ENCODE results near the gene CDC25C. TPM values are rescaled to one million over a fixed set of nuclear protein-coding genes. Genes with fewer than 3 reads are reported as not detected.
"Not testable (repeated sequence)": the region's sequence is repeated elsewhere in the genome, so short reads cannot be mapped to it uniquely, and the experiment has no call there.

CDC25C gene
- total RNA-seq, 1 experiment from 2014 or later: 22.7 TPM

DNA sequence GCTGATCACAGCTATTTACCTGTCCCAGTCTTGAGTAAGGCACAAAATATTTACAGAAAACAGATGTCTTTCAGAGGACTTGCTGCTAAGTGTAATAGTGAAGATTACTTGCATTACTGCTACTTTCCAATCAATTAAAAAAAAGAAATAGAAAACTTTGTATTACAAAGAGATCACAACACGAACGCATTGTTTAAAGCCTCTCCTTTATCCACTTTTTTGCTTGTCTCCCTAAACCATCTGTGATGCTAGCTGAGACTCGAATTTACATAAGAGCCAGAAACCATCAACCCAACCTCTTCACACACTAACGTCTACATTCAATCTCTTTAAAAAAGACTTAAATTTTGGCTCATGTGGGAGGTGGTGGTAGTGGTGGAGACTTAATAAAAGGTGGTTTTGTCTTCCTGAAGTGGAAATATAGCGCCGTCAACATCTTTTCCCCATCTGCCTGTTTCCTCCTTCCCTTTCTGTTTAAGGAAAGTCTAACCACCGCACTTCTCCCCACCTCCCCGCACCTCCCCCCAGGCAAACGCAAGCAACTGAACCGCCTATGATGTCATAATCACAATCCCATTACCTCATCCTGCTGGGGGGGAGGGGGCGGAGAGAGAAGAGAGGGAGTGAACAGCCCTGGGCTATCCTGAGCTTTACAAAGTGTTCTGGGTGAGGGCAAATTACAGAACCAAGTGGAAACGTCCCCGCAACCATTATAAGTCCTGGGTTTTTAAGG lies 5.5 kb upstream of the CDC25C start:
- H3K36me3 Mint-ChIP-seq (ENCODE audit: insufficient read depth, unreplicated experiment): peaks cover 32% of the 10 kb centered on the region
- TSS peak; percentile 98 for BruUV-seq (replicated peaks)
- TF ChIP-seq, protein P1, sequence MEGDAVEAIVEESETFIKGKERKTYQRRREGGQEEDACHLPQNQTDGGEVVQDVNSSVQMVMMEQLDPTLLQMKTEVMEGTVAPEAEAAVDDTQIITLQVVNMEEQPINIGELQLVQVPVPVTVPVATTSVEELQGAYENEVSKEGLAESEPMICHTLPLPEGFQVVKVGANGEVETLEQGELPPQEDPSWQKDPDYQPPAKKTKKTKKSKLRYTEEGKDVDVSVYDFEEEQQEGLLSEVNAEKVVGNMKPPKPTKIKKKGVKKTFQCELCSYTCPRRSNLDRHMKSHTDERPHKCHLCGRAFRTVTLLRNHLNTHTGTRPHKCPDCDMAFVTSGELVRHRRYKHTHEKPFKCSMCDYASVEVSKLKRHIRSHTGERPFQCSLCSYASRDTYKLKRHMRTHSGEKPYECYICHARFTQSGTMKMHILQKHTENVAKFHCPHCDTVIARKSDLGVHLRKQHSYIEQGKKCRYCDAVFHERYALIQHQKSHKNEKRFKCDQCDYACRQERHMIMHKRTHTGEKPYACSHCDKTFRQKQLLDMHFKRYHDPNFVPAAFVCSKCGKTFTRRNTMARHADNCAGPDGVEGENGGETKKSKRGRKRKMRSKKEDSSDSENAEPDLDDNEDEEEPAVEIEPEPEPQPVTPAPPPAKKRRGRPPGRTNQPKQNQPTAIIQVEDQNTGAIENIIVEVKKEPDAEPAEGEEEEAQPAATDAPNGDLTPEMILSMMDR (IDR thresholded peaks at IDR 0.05; ENCODE audit: insufficient read depth in 1 of 2, low read depth in 1 of 2, low read length in 1 of 2, severe bottlenecking in 1 of 2, unreplicated experiment in 1 of 2): no peak

DNA sequence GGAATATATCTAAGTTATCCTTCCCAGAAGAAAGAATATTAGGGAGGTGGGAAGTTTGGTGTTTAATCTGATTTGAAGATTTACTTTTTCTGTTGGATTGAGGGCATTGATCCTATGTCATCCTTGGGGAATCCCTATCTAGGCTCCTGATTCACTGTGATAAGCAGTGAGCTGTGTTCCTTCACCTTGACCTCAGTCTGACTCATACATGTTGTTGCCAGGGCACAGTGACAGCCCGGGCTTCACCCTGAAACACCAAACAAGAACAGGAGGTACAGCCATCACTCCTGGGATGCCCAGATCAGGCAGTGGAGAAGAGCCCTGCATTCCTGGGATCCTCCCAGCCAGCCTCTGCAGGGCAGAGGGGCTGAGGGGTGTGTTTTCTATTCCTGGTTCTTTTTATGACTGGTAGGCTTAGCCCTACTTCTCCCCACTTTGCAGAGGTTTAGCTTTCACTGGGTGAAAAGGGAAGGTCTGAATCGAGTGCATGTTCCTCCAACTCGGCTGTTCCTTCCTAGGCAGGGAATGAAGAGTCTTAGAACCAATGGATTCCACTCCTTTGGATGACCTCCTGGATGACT lies 3.4 kb upstream of the CDC25C start:
- H3K4me1 Mint-ChIP-seq (ENCODE audit: low read depth, unreplicated experiment): peaks cover 16% of the 10 kb centered on the region
- no peak for DNase-seq
- H3K36me3 Mint-ChIP-seq (ENCODE audit: insufficient read depth, unreplicated experiment): peaks cover 33% of the 10 kb centered on the region
- Histone ChIP-seq H3K4me1 (peaks cover 12% of the 10 kb centered on the region), H3K36me3 (ENCODE audit: control insufficient read depth, insufficient read depth, low read length) (no peaks in the 10 kb centered on the region), H3K9me3 (no peaks in the 10 kb centered on the region), H3K4me3 (ENCODE audit: low read depth, low read length) (no peak overlapping the region), H3K27me3 (replicated peaks; ENCODE audit: control insufficient read depth, insufficient read depth, low read length) (no peaks in the 10 kb centered on the region)
- intact Hi-C loops (cut with micrococcal nuclease; ENCODE audit: unreplicated experiment): loop anchor here (5.0 kb wide), 1 partner anchor 123 kb away; the partner anchor contains the start of gene CDC23
- POLR2A ChIA-PET: no interaction called here
- no peak overlapping the region for H3K4me3 Mint-ChIP-seq (ENCODE audit: unreplicated experiment)
- H3K9me3 Mint-ChIP-seq (ENCODE audit: unreplicated experiment): no peaks in the 10 kb centered on the region
- H3K27me3 Mint-ChIP-seq (ENCODE audit: insufficient read depth, unreplicated experiment): no peaks in the 10 kb centered on the region
- TF ChIP-seq, protein P1 (IDR thresholded peaks at IDR 0.05; ENCODE audit: insufficient read depth in 1 of 2, low read depth in 1 of 2, low read length in 1 of 2, severe bottlenecking in 1 of 2, unreplicated experiment in 1 of 2): no peak
- CTCF ChIA-PET: no interaction called here
- BruUV-seq (replicated peaks): no TSS peak
- H3K27ac Mint-ChIP-seq (ENCODE audit: unreplicated experiment): no peak overlapping the region

More for the DNA sequence above, 5.5 kb upstream of the CDC25C start:
- DNase-seq: no peak
- Mint-ChIP-seq H3K9me3 (ENCODE audit: unreplicated experiment) (no peaks in the 10 kb centered on the region), H3K27me3 (ENCODE audit: insufficient read depth, unreplicated experiment) (no peaks in the 10 kb centered on the region), H3K4me1 (ENCODE audit: low read depth, unreplicated experiment) (peaks cover 16% of the 10 kb centered on the region), H3K4me3 (ENCODE audit: unreplicated experiment) (peak overlapping the region; percentile 90), H3K27ac (ENCODE audit: unreplicated experiment) (peak overlapping the region; percentile 100)
- POLR2A ChIA-PET: interaction anchor here (0.8 to 1.7 kb wide), 2 partner anchors 16 to 18 kb away, joined by 3 to 34 read pairs; partner anchors contain the start of gene KDM3B
- H3K4me1 ChIP-seq: peaks cover 19% of the 10 kb centered on the region
- H3K9me3 ChIP-seq: no peaks in the 10 kb centered on the region
- intact Hi-C loops (cut with micrococcal nuclease; ENCODE audit: unreplicated experiment): no loop called here
- H3K36me3 ChIP-seq (ENCODE audit: control insufficient read depth, insufficient read depth, low read length): peaks cover 4% of the 10 kb centered on the region; the same call in 1 of the 2 replicates
- peak overlapping the region; percentile 87 for H3K4me3 ChIP-seq (ENCODE audit: low read depth, low read length)
- CTCF ChIA-PET: interaction anchor here (1.0 to 3.3 kb wide), 2 partner anchors 15 kb away, joined by 4 to 54 read pairs; partner anchors contain the start of gene KDM3B
- no peaks in the 10 kb centered on the region for H3K27me3 ChIP-seq (replicated peaks; ENCODE audit: control insufficient read depth, insufficient read depth, low read length)

DNA sequence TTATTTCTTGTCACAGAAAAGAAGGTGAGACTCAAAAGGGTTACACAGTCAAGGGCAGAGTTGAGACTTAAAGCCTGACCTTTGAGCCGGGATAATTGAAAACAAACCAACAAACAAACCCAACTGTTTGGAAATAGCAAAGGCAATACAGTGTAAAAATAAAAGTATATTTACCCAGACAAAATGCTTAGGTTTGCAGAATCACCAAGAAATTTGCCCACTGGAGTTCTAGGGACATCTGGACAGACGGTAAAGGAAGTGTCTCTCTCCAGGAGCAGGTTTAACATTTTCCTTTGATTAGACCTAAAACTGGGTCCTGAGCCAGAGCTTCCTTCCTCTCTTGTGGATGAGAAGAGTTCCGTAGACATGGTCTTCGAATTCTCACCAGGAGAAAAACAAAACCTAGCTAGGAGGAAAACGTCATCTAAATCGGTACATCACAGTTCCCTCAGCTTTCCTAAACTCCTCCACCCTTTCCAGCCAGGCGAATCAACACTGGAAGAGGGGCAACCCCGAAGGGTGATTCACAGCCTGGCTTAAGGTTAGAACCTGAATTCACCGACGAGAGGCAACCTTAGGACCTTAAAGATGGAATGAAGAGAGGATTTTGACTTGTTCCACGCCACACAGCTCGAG lies 673 bp downstream of the CDC25C start:
- DNase-seq: no peak
- no peaks in the 10 kb centered on the region for H3K4me1 ChIP-seq
- no peaks in the 10 kb centered on the region for H3K4me1 Mint-ChIP-seq (ENCODE audit: low read depth, unreplicated experiment)
- intact Hi-C loops (cut with micrococcal nuclease; ENCODE audit: unreplicated experiment): loop anchor here (2.0 to 5.0 kb wide), 2 partner anchors 119 to 152 kb away; partner anchors contain the start of genes BRD8, CDC23 and KIF20A
- H3K36me3 ChIP-seq (ENCODE audit: control insufficient read depth, insufficient read depth, low read length): no peaks in the 10 kb centered on the region
- H3K27ac Mint-ChIP-seq (ENCODE audit: unreplicated experiment): peak overlapping the region; percentile 82
- BruUV-seq (replicated peaks): TSS peak; percentile 74
- no peaks in the 10 kb centered on the region for H3K27me3 ChIP-seq (replicated peaks; ENCODE audit: control insufficient read depth, insufficient read depth, low read length)
- H3K27me3 Mint-ChIP-seq (ENCODE audit: insufficient read depth, unreplicated experiment): no peaks in the 10 kb centered on the region
- TF ChIP-seq, protein P1 (IDR thresholded peaks at IDR 0.05; ENCODE audit: insufficient read depth in 1 of 2, low read depth in 1 of 2, low read length in 1 of 2, severe bottlenecking in 1 of 2, unreplicated experiment in 1 of 2): no peak
- no peaks in the 10 kb centered on the region for H3K9me3 Mint-ChIP-seq (ENCODE audit: unreplicated experiment)
- ChIA-PET POLR2A (interaction anchor here (1.1 to 1.6 kb wide), 3 partner anchors 22 to 152 kb away, joined by 9 to 26 read pairs (median 12); partner anchors contain the start of genes BRD8, CDC23, KDM3B and KIF20A), CTCF (interaction anchor here (0.6 to 3.1 kb wide), 6 partner anchors 21 to 197 kb away, joined by 3 to 44 read pairs (median 4); partner anchors contain the start of gene KDM3B)
- peak overlapping the region; percentile 95 for H3K4me3 Mint-ChIP-seq (ENCODE audit: unreplicated experiment)
- no peaks in the 10 kb centered on the region for H3K9me3 ChIP-seq
- H3K4me3 ChIP-seq (ENCODE audit: low read depth, low read length): peak overlapping the region; percentile 69
- peaks cover 11% of the 10 kb centered on the region for H3K36me3 Mint-ChIP-seq (ENCODE audit: insufficient read depth, unreplicated experiment)

DNA sequence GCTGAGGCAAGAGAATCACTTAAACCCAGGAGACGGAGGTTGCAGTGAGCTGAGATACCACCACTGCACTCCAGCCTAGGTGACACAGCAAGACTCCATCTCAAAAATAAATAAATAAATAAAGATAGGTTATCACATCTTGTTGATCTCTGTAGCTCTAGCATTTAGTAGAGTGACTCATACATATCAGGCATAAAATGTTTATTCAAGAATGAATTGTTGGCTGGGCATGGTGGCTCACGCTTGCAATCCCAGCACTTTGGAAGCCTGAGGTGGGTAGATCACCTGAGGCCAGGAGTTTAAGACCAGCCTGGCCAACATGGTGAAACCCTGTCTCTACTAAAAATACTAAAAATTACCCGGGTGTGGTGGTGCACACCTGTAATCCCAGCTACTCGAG lies 13.4 kb downstream of the CDC25C start:
- H3K9me3 ChIP-seq; CTCF ChIA-PET; H3K4me3 Mint-ChIP-seq (ENCODE audit: unreplicated experiment); H3K36me3 Mint-ChIP-seq (ENCODE audit: insufficient read depth, unreplicated experiment); POLR2A ChIA-PET; H3K4me1 Mint-ChIP-seq (ENCODE audit: low read depth, unreplicated experiment); H3K36me3 ChIP-seq (ENCODE audit: control insufficient read depth, insufficient read depth, low read length); H3K4me1 ChIP-seq; H3K9me3 Mint-ChIP-seq (ENCODE audit: unreplicated experiment); DNase-seq; BruUV-seq (replicated peaks); intact Hi-C loops (cut with micrococcal nuclease; ENCODE audit: unreplicated experiment); H3K4me3 ChIP-seq (ENCODE audit: low read depth, low read length); H3K27ac Mint-ChIP-seq (ENCODE audit: unreplicated experiment); H3K27me3 ChIP-seq (replicated peaks; ENCODE audit: control insufficient read depth, insufficient read depth, low read length); H3K27me3 Mint-ChIP-seq (ENCODE audit: insufficient read depth, unreplicated experiment): not testable (repeated sequence)

Measured in Caco-2 (cell line).